K562 (cell line): Measurements from ENCODE around the gene CTIF. TPM values are rescaled to one million over a fixed set of nuclear protein-coding genes. Genes with fewer than 3 reads are reported as not detected.

Source experiments
- ATAC-seq: fragments of 200-7000 bp; cut with Tn5 transposase; 3 replicates; pipeline ENCODE4 v1.9.1; 2020; ENCODE audit warnings: moderate library complexity
- BruUV-seq: library from RNA; stranded (reverse); fragments of 400-500 nt; replicated peaks from 2 replicates; lab custom pipeline; 2021; lab: Mats Ljungman, UMichigan
- CTCF ChIA-PET: fragments of 300-600 bp; formaldehyde crosslinking; extraction: SDS; loops from one replicate; lab custom pipeline; 2021; ENCODE audit warnings: low intra/inter-chr PET ratio; lab: Yijun Ruan, JAX
- POLR2A ChIA-PET: fragments of 300-600, 350-650 bp; sonication (Branson Sonifier 250); formaldehyde crosslinking; extraction: SDS; loops from one replicate; lab custom pipeline; 2021; ENCODE audit warnings: antibody characterized with exemption, inconsistent platforms; lab: Yijun Ruan, JAX
- DNase-seq, 4 experiments: peaks; one replicate each; pipeline versions ENCODE4 v3.0.0 to v3.0.0-alpha.2; 2011 to 2018; ENCODE audit warnings: low spot score in 3 of 4, mixed read lengths in 3 of 4; ENCODE audit errors: extremely low read depth in 1 of 4
- FAIRE-seq: peaks from 2 replicates; lab custom pipeline; 2011; peaks lifted over from hg19 to GRCh38; lab: Jason Lieb, UNC
- H2AFZ ChIP-seq: 2 replicates; pipeline ENCODE4 v1.6.0; 2011; ENCODE audit warnings: low read depth, low read length, control low read depth, inconsistent platforms
- H3K27ac ChIP-seq: fragments of 200-600 bp; 3 replicates; pipeline ENCODE4 v1.8.0; 2011; ENCODE audit warnings: low read depth, mild to moderate bottlenecking, control low read depth, inconsistent platforms, low read length, moderate library complexity, mixed read lengths; ENCODE audit errors: extremely low read depth
- H3K27me3 ChIP-seq, 2 experiments: fragments of 300-600 bp in 1 of 2; 2 replicates in 1 of 2; 3 replicates in 1 of 2; pipeline versions ENCODE4 v1.6.0 to v1.8.0; 2011; ENCODE audit warnings: inconsistent platforms in 2 of 2, low read length in 2 of 2, mild to moderate bottlenecking in 1 of 2, mixed read lengths in 1 of 2, moderate library complexity in 1 of 2; ENCODE audit not compliant: control insufficient read depth in 2 of 2, insufficient read depth in 2 of 2
- H3K36me3 ChIP-seq: fragments of 300-600 bp; 3 replicates; pipeline ENCODE4 v1.8.0; 2011; ENCODE audit warnings: mild to moderate bottlenecking, low read length, inconsistent platforms; ENCODE audit not compliant: control insufficient read depth, insufficient read depth
- H3K4me1 ChIP-seq, 2 experiments: fragments of 200-600 bp in 1 of 2; replicated peaks in 1 of 2; 2 replicates in 1 of 2; 3 replicates in 1 of 2; pipeline versions ENCODE4 v1.5.1 to v1.8.0; 2011; ENCODE audit warnings: inconsistent platforms in 2 of 2, low read length in 2 of 2, mild to moderate bottlenecking in 1 of 2, mixed read lengths in 1 of 2, moderate library complexity in 1 of 2; ENCODE audit not compliant: control insufficient read depth in 2 of 2, insufficient read depth in 2 of 2
- H3K4me2 ChIP-seq: 2 replicates; pipeline ENCODE4 v1.6.1; 2011; ENCODE audit warnings: low read length, control low read depth, inconsistent platforms, mixed read lengths; ENCODE audit not compliant: insufficient read depth
- H3K4me3 ChIP-seq: fragments of 200-600 bp; sonication (generic), shearing (Covaris generic); 2 replicates; pipeline ENCODE4 v1.5.1; 2016; ENCODE audit warnings: control low read depth, inconsistent platforms
- H3K79me2 ChIP-seq: fragments of 200-600 bp; 3 replicates; pipeline ENCODE4 v1.8.0; 2011; ENCODE audit warnings: low read length, inconsistent platforms; ENCODE audit not compliant: control insufficient read depth, insufficient read depth
- H3K9ac ChIP-seq, 2 experiments: 2 replicates each; pipeline versions ENCODE4 v1.6.0 to v1.6.1; 2011; ENCODE audit warnings: low read depth in 2 of 2, low read length in 2 of 2, control low read depth in 1 of 2, inconsistent platforms in 1 of 2, mild to moderate bottlenecking in 1 of 2, mixed read lengths in 1 of 2; ENCODE audit not compliant: insufficient read depth in 1 of 2
- H3K9me1 ChIP-seq: one replicate; pipeline ENCODE4 v1.6.0; 2011; ENCODE audit warnings: inconsistent platforms, mild to moderate bottlenecking, low read length, moderate library complexity; ENCODE audit not compliant: control insufficient read depth, insufficient read depth
- H3K9me3 ChIP-seq: replicated peaks from 2 replicates; pipeline ENCODE4 v1.5.1; 2011; ENCODE audit warnings: low read depth, low read length, inconsistent platforms; ENCODE audit not compliant: control insufficient read depth, insufficient read depth
- H4K20me1 ChIP-seq: replicated peaks from 2 replicates; pipeline ENCODE4 v1.6.1; 2011; ENCODE audit warnings: low read length, inconsistent platforms, mixed read lengths; ENCODE audit not compliant: control insufficient read depth, insufficient read depth
- ADNP ChIP-seq: fragments of 200-800 bp; sonication (Bioruptor generic); IDR thresholded peaks from 2 replicates; pipeline ENCODE4 v1.6.1; 2016; ENCODE audit warnings: missing genetic modification characterization, missing compliant biosample characterization
- C11orf30 ChIP-seq: fragments of 450-650 bp; IDR thresholded peaks from 2 replicates; pipeline ENCODE4 v1.6.1; 2016; ENCODE audit warnings: low read depth, mild to moderate bottlenecking
- MYC ChIP-seq, 2 experiments: fragments of 250-450 bp in 1 of 2; sonication (Bioruptor Pico) in 1 of 2; IDR thresholded peaks; 2 replicates each; pipeline versions ENCODE4 v1.5.1 to v1.6.1; 2012 to 2021; ENCODE audit warnings: low read depth in 2 of 2, borderline replicate concordance in 1 of 2, improper control_type of control experiment in 1 of 2, low read length in 1 of 2, mild to moderate bottlenecking in 1 of 2, moderate library complexity in 1 of 2
- PHF20 ChIP-seq: fragments of 450-650 bp; IDR thresholded peaks from 2 replicates; pipeline ENCODE4 v1.6.1; 2018; ENCODE audit not compliant: partially characterized antibody
- POLR2H ChIP-seq: IDR thresholded peaks from 2 replicates; pipeline ENCODE4 v1.6.1; 2016; ENCODE audit warnings: missing genetic modification characterization, low read depth, mild to moderate bottlenecking, control low read depth, missing compliant biosample characterization, moderate library complexity
- RBM15 ChIP-seq: fragments of 200-400 bp; formaldehyde crosslinking; IDR thresholded peaks from 2 replicates; pipeline ENCODE4 v1.6.1; 2018; ENCODE audit warnings: mild to moderate bottlenecking, low read length, moderate library complexity; ENCODE audit not compliant: insufficient read depth
- TCF7 ChIP-seq: sonication (generic); IDR thresholded peaks from 2 replicates; pipeline ENCODE4 v1.6.1; 2016; ENCODE audit warnings: antibody characterized with exemption, borderline replicate concordance
- TOE1 ChIP-seq, 2 experiments: fragments of 450-650 bp in 1 of 2; sonication (generic) in 1 of 2; formaldehyde crosslinking in 1 of 2; IDR thresholded peaks; 2 replicates each; pipeline versions ENCODE4 v1.7.1 to v1.8.0; 2016 to 2022; ENCODE audit warnings: borderline replicate concordance in 2 of 2, mild to moderate bottlenecking in 2 of 2, antibody characterized with exemption in 1 of 2, inconsistent platforms in 1 of 2, low read depth in 1 of 2, missing genetic modification reagents in 1 of 2, moderate library complexity in 1 of 2
- U2AF2 ChIP-seq: fragments of 200-400 bp; formaldehyde crosslinking; optimal IDR thresholded peaks from 2 replicates; pipeline ENCODE3; 2017; ENCODE audit warnings: low read depth, mild to moderate bottlenecking, low read length
- ZNF175 ChIP-seq: fragments of 200-800 bp; sonication (Bioruptor generic); IDR thresholded peaks from 2 replicates; pipeline ENCODE4 v1.6.1; 2016; ENCODE audit warnings: low read depth, mild to moderate bottlenecking, missing genetic modification characterization, missing compliant biosample characterization
- WGBS: fragments of 100-300 bp; shearing (Covaris generic); methylation state at CpG from one replicate; pipeline ENCODE4 v1.1.6; 2016; ENCODE audit warnings: low coverage, mixed read lengths; ENCODE audit not compliant: insufficient coverage; ENCODE audit errors: missing lambda C conversion rate; 5-methylcytosine and 5-hydroxymethylcytosine counted together
- in situ Hi-C: fragments of 300-500 bp; cut with MboI; formaldehyde crosslinking; loops from 4 replicates; pipeline ENCODE4 v1.15.0; 2018; ENCODE audit warnings: inconsistent platforms, mixed read lengths
- intact Hi-C: fragments of 100-400 bp; cut with micrococcal nuclease; formaldehyde crosslinking; loops from 2 replicates; pipeline ENCODE4 v1.14.2; 2022
- polyA plus RNA-seq, 8 experiments: library from polyadenylated mRNA; depleted of rRNA in 4 of 8; stranded (reverse) in 5 of 8; unstranded in 3 of 8; fragments of >200 nt; fragmentation: Nextera tagmentation in 2 of 8; fragmentation: Illumina TruSeq in 1 of 8; extraction: Ambion mirVana in 2 of 8; extraction: Trizol in 1 of 8; gene quantifications; 2 replicates each; pipeline versions ENCODE4 v1.2.1 to v1.2.3, GENCODE V29; 2011 to 2014; ENCODE audit warnings: inconsistent platforms in 1 of 8, missing spikeins in 1 of 8
- total RNA-seq, 7 experiments: library from RNA; depleted of rRNA in 6 of 7; stranded (reverse); fragments of >200 nt in 6 of 7; fragmentation: Illumina TruSeq in 2 of 7; extraction: Trizol in 2 of 7; gene quantifications; 2 replicates each; pipeline versions ENCODE4 v1.2.1 to v1.2.3, GENCODE V29; 2011 to 2021; ENCODE audit warnings: low replicate concordance in 1 of 7

CTIF gene
- total and polyA plus RNA-seq, 9 of the 15 experiments (the other 6 are each of a cell fraction or from before 2014, with no cell fraction given): 0.17 to 11.5 (median 2.2) TPM

DNA sequence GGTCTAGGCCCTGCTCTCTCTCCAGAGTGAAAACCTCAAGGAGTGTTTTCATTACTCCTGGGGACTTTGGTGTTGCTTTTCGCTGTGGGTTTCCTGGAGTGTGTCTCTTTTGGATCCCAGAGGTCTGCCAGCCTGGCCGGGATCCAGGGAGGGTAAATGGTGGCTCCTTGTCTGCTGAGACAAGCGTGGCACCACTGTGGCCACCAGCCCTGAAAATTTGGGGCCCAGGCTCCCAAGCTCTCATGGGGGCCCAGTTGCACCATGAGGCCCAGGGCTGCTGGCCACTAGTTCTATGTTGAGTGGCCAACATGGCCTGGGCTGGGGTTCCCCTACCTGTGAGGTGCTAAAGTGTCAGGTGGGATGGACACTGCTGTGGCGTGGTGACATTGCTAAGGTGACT, 144.8 kb downstream of the CTIF start:
- H3K36me3 ChIP-seq: no peaks in the 10 kb centered on the region
- H3K79me2 ChIP-seq: no peaks in the 10 kb centered on the region
- ATAC-seq (no peak), DNase-seq (no peak)
- WGBS: 61% methylated on average over 3 of the region's 4 CpGs
- no peak overlapping the region for H2AFZ ChIP-seq
- H3K27ac ChIP-seq: no peak overlapping the region
- H3K9me3 ChIP-seq: no peaks in the 10 kb centered on the region
- H3K27me3 ChIP-seq: no peaks in the 10 kb centered on the region
- H3K4me3 ChIP-seq: no peak overlapping the region
- no peaks in the 10 kb centered on the region for H4K20me1 ChIP-seq
- TF ChIP-seq TCF7: no peak
- TF ChIP-seq ZNF175 (CRISPR knock-in tag): no peak
- no peak for TF ChIP-seq POLR2H (tag)
- TF ChIP-seq C11orf30: no peak
- TF ChIP-seq U2AF2: no peak
- TF ChIP-seq MYC (IDR thresholded peaks at IDR 0.05; ENCODE audit: low read depth, low read length): no peak
- TF ChIP-seq MYC (CRISPR knock-in tag; IDR thresholded peaks at IDR 0.05; ENCODE audit: borderline replicate concordance, low read depth): no peak
- no peak for TF ChIP-seq RBM15
- TF ChIP-seq TOE1 (IDR thresholded peaks at IDR 0.05; ENCODE audit: borderline replicate concordance): no peak
- no peak for TF ChIP-seq TOE1 (CRISPR knock-in tag; IDR thresholded peaks at IDR 0.05; ENCODE audit: borderline replicate concordance, low read depth)
- no peak for TF ChIP-seq PHF20
- no peak for TF ChIP-seq ADNP
- TF ChIP-seq, all 486 proteins: peak for 0
- CTCF ChIA-PET: no interaction called here
- H3K4me2 ChIP-seq: no peak overlapping the region
- intact Hi-C loops: no loop called here
- H3K9ac ChIP-seq: no peak overlapping the region
- POLR2A ChIA-PET: interaction anchor here (0.7 kb wide), 1 partner anchor 675 kb away, joined by 4 read pairs; no protein-coding TSS in a partner anchor
- no peaks in the 10 kb centered on the region for H3K4me1 ChIP-seq
- FAIRE-seq: no peak
- in situ Hi-C loops: loop anchor here (10.0 to 25.0 kb wide), 4 partner anchors 91 to 1179 kb away; no protein-coding TSS in a partner anchor
- BruUV-seq: no TSS peak
- H3K9me1 ChIP-seq: no peaks in the 10 kb centered on the region
